A673 (cell line): Measurements from ENCODE around the gene GIMAP8. TPM values are rescaled to one million over a fixed set of nuclear protein-coding genes. Genes with fewer than 3 reads are reported as not detected.

Experiments
- BruUV-seq: library from RNA; stranded (reverse); fragments of 400-500 nt; replicated peaks from 2 replicates; lab custom pipeline; 2021; lab: Mats Ljungman, UMichigan
- CTCF ChIA-PET: fragments of 300-600 bp; sonication (Branson Sonifier 250); formaldehyde crosslinking; loops from one replicate; lab custom pipeline; 2022; ENCODE audit warnings: antibody characterized with exemption; lab: Charles Lee
- POLR2A ChIA-PET: fragments of 300-600 bp; sonication (Branson Sonifier 250); formaldehyde crosslinking; loops from one replicate; lab custom pipeline; 2022; ENCODE audit warnings: antibody characterized with exemption; ENCODE audit not compliant: low non-redundant PET; lab: Charles Lee
- DNase-seq: peaks from one replicate; pipeline ENCODE4 v3.0.0-alpha.2; 2015; ENCODE audit warnings: low spot score
- H3K27ac ChIP-seq: fragments of 200-600 bp; sonication (generic); 2 replicates; pipeline ENCODE4 v1.5.1; 2016; ENCODE audit warnings: mixed run types, low read depth, mild to moderate bottlenecking, mixed read lengths, antibody characterized with exemption, low read length; ENCODE audit not compliant: poor library complexity, severe bottlenecking
- H3K27me3 ChIP-seq: fragments of 200-600 bp; sonication (generic); replicated peaks from 2 replicates; pipeline ENCODE4 v1.6.1; 2017; ENCODE audit warnings: mixed run types, low read depth, mild to moderate bottlenecking, mixed read lengths, antibody characterized with exemption, low read length; ENCODE audit not compliant: insufficient read depth, poor library complexity
- H3K36me3 ChIP-seq: fragments of 200-600 bp; sonication (generic); 2 replicates; pipeline ENCODE4 v1.6.1; 2016; ENCODE audit warnings: mixed run types, mild to moderate bottlenecking, mixed read lengths, antibody characterized with exemption, low read length; ENCODE audit not compliant: insufficient read depth, poor library complexity, severe bottlenecking
- H3K4me1 ChIP-seq: fragments of 200-600 bp; sonication (generic); 2 replicates; pipeline ENCODE4 v1.6.1; 2017; ENCODE audit warnings: mixed run types, mild to moderate bottlenecking, mixed read lengths, antibody characterized with exemption, low read length; ENCODE audit not compliant: insufficient read depth, poor library complexity, severe bottlenecking
- H3K4me3 ChIP-seq: fragments of 200-600 bp; sonication (generic); 2 replicates; pipeline ENCODE4 v1.5.1; 2016; ENCODE audit warnings: low read depth, mixed run types, mild to moderate bottlenecking, mixed read lengths, low read length; ENCODE audit not compliant: poor library complexity, severe bottlenecking
- H3K9me3 ChIP-seq: fragments of 200-600 bp; sonication (generic); 2 replicates; pipeline ENCODE4 v1.6.1; 2016; ENCODE audit warnings: mixed run types, low read depth, mild to moderate bottlenecking, mixed read lengths, antibody characterized with exemption, low read length; ENCODE audit not compliant: poor library complexity, severe bottlenecking
- EZH2 ChIP-seq: fragments of 200-600 bp; sonication (generic); IDR thresholded peaks from 2 replicates; pipeline ENCODE4 v1.6.1; 2017; ENCODE audit warnings: borderline replicate concordance, low read depth, mild to moderate bottlenecking, mixed read lengths, antibody characterized with exemption, low read length; ENCODE audit not compliant: poor library complexity, severe bottlenecking
- intact Hi-C: fragments of 100-400 bp; cut with micrococcal nuclease; formaldehyde crosslinking; loops from one replicate; pipeline ENCODE4 v1.10.0; 2022; ENCODE audit not compliant: unreplicated experiment
- total RNA-seq: library from RNA; stranded (reverse); gene quantifications from 2 replicates; pipeline ENCODE4 v1.2.3, GENCODE V29; 2021
- TF ChIP-seq, protein P1 (sequence below): fragments of 300-800, 200-600 bp; sonication (generic); conservative IDR thresholded peaks from 2 replicates; pipeline ENCODE4 v1.5.1; 2017; ENCODE audit warnings: low read depth, mild to moderate bottlenecking, antibody characterized with exemption, low read length, moderate library complexity, mixed read lengths

Gene GIMAP8
- total RNA-seq, 1 experiment from 2014 or later = not detected

DNA sequence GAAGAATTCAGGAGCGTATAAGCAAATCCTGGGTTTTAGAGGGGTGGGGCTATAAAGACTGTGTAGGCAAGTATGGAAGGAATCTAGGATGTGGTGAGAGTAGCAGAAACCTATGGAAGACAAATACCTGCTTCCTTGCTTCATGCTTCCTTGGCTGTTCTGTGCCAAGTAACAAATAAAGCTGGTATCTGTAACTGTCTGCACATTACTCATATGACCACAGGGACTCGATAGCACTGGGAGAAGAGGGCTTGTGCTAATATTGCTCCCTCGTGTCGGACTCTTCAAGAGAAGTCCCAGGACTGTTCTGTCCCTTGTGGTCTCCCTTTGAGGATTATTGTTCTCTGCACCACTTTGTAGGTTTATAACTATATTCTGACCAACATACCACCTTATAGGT lies 52.7 kb downstream of the GIMAP8 start:
- H3K4me1 ChIP-seq = no peaks in the 10 kb centered on the region
- H3K36me3 ChIP-seq = no peaks in the 10 kb centered on the region
- ChIA-PET CTCF (no interaction called here), POLR2A (no interaction called here)
- BruUV-seq = no TSS peak
- no peak overlapping the region for H3K4me3 ChIP-seq
- H3K9me3 ChIP-seq = no peaks in the 10 kb centered on the region
- intact Hi-C loops = no loop called here
- DNase-seq = no peak
- no peaks in the 10 kb centered on the region for H3K27me3 ChIP-seq
- no peak overlapping the region for H3K27ac ChIP-seq
- TF ChIP-seq, protein P1, sequence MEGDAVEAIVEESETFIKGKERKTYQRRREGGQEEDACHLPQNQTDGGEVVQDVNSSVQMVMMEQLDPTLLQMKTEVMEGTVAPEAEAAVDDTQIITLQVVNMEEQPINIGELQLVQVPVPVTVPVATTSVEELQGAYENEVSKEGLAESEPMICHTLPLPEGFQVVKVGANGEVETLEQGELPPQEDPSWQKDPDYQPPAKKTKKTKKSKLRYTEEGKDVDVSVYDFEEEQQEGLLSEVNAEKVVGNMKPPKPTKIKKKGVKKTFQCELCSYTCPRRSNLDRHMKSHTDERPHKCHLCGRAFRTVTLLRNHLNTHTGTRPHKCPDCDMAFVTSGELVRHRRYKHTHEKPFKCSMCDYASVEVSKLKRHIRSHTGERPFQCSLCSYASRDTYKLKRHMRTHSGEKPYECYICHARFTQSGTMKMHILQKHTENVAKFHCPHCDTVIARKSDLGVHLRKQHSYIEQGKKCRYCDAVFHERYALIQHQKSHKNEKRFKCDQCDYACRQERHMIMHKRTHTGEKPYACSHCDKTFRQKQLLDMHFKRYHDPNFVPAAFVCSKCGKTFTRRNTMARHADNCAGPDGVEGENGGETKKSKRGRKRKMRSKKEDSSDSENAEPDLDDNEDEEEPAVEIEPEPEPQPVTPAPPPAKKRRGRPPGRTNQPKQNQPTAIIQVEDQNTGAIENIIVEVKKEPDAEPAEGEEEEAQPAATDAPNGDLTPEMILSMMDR = no peak
- no peak for TF ChIP-seq EZH2

DNA sequence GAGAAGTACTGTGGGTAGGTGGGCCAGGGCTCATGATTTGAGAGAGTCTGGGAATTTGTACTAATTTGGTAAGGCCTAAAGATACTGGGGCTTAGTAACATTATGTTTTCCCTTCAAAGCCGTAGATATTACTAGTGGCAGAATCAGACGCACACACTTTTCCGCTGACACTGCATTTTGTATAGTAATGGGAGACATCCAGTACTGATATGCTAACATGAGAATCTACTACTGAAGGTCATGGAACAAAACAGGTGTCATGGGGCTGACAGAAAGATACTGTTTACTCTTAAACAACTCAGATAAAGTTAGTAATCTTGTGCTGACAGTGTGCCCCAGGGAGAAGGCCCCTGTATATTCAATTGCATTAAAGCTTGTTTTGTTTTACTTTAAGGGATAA lies 53.2 kb downstream of the GIMAP8 start:
- Histone ChIP-seq H3K27ac (no peak overlapping the region), H3K27me3 (no peaks in the 10 kb centered on the region), H3K4me1 (no peaks in the 10 kb centered on the region), H3K36me3 (no peaks in the 10 kb centered on the region), H3K4me3 (no peak overlapping the region), H3K9me3 (no peaks in the 10 kb centered on the region)
- TF ChIP-seq, protein P1 = no peak
- TF ChIP-seq EZH2 = no peak
- no TSS peak for BruUV-seq
- POLR2A ChIA-PET = no interaction called here
- no peak for DNase-seq
- CTCF ChIA-PET = no interaction called here
- intact Hi-C loops = no loop called here

DNA sequence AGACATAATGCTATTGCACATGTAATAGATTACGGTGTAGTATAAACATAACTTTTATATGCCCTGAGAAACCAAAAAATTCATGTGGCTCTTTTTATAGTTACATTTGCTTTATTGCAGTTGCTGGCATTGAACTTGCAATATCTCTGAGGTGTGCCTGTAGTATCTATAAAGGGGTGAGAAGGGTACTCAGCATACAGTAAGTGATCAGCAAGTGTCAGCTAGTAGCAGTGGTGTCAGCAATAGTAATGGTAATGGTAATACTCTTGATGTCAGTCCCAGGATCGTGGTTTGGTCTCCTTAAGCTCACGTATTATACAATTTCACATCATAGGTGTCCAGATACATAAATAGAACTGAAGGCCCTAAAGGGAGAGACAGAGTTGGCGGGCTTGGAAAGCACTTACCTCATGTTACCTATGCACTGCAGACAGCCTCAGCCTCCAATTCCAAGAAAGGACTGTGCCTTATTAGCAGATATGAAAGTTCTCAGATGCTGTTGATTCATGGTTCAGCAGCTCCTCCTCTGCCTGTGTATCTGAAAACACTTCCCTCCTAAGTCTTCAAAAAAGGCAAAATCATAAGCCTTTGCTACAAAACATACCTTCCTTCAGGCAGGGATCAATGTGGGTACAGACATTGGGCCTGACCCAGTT lies 57.6 kb downstream of the GIMAP8 start:
- POLR2A ChIA-PET = no interaction called here
- Histone ChIP-seq H3K4me1 (no peaks in the 10 kb centered on the region), H3K36me3 (no peaks in the 10 kb centered on the region), H3K27ac (no peak overlapping the region), H3K9me3 (no peaks in the 10 kb centered on the region), H3K27me3 (no peaks in the 10 kb centered on the region), H3K4me3 (no peak overlapping the region)
- CTCF ChIA-PET = no interaction called here
- no peak for DNase-seq
- TF ChIP-seq, protein P1 = no peak
- TF ChIP-seq EZH2 = no peak
- no TSS peak for BruUV-seq
- intact Hi-C loops = no loop called here
